ENCODE measurements around the gene ZYX. TPM values are rescaled to one million over a fixed set of nuclear protein-coding genes. Genes with fewer than 3 reads are reported as not detected.

The ZYX gene
- total and polyA plus RNA-seq, 9 of the 15 experiments (the other 6 are each of a cell fraction or from before 2014, with no cell fraction given), result 1.8 to 130 (median 15.7) TPM

- TF ChIP-seq CTBP1 (IDR thresholded peaks at IDR 0.05; ENCODE audit: borderline replicate concordance) (peak; percentile 90), ZMIZ1 (IDR thresholded peaks at IDR 0.05; ENCODE audit: low read depth in 2 of 2, low read length in 2 of 2) (peak in 1 of 2 experiments; percentile 25; a peak in 1 of 4 replicates), RBFOX2 (IDR thresholded peaks at IDR 0.05; ENCODE audit: low read depth, low read length) (peak; percentile 62), ZNF24 (IDR thresholded peaks at IDR 0.05) (0 out of 2 replicates have a peak, but pooled peaks have one; percentile 40), RB1 (IDR thresholded peaks at IDR 0.05; ENCODE audit: low read depth) (peak; percentile 96), TAL1 (IDR thresholded peaks at IDR 0.05) (no peak), CEBPB (tag; IDR thresholded peaks at IDR 0.05) (no peak), THAP12 (CRISPR knock-in tag; IDR thresholded peaks at IDR 0.05) (0 out of 2 replicates have a peak, but pooled peaks have one; percentile 26), BCLAF1 (IDR thresholded peaks at IDR 0.05; ENCODE audit: borderline replicate concordance in 1 of 2, control insufficient read depth in 1 of 2, low read depth in 2 of 2, low read length in 1 of 2) (0 out of 4 replicates have a peak, but pooled peaks of 1 of the 2 experiments have one; percentile 66), KLF6 (CRISPR knock-in tag; IDR thresholded peaks at IDR 0.05; ENCODE audit: borderline replicate concordance) (no peak), ZNF347 (CRISPR knock-in tag; IDR thresholded peaks at IDR 0.05; ENCODE audit: low read depth) (no peak), PHF20 (IDR thresholded peaks at IDR 0.05; ENCODE audit: partially characterized antibody) (peak; percentile 64), NCOA6 (IDR thresholded peaks at IDR 0.05) (peak; percentile 94), CTCF (IDR thresholded peaks at IDR 0.05 in 2 of 3, conservative IDR thresholded peaks at IDR 0.05 in 1 of 3; ENCODE audit: insufficient read depth in 2 of 3, low read depth in 1 of 3, low read length in 3 of 3) (peak; percentile 81 to 96 (median 85))
- TF ChIP-seq, protein P1, sequence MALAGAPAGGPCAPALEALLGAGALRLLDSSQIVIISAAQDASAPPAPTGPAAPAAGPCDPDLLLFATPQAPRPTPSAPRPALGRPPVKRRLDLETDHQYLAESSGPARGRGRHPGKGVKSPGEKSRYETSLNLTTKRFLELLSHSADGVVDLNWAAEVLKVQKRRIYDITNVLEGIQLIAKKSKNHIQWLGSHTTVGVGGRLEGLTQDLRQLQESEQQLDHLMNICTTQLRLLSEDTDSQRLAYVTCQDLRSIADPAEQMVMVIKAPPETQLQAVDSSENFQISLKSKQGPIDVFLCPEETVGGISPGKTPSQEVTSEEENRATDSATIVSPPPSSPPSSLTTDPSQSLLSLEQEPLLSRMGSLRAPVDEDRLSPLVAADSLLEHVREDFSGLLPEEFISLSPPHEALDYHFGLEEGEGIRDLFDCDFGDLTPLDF (CRISPR knock-in tag; IDR thresholded peaks at IDR 0.05), result 0 out of 2 replicates have a peak, but pooled peaks have one; percentile 7
These were observed 35.7 kb upstream of the ZYX start (continued) for GRCh38 chr7:143345428-143345900.

Measured in K562 (cell line).